ENCODE measurements around the gene SPANXN3. TPM values are rescaled to one million over a fixed set of nuclear protein-coding genes. Genes with fewer than 3 reads are reported as not detected.
"Not testable (repeated sequence)": the region's sequence is repeated elsewhere in the genome, so short reads cannot be mapped to it uniquely, and the experiment has no call there.

The SPANXN3 gene, protein sequence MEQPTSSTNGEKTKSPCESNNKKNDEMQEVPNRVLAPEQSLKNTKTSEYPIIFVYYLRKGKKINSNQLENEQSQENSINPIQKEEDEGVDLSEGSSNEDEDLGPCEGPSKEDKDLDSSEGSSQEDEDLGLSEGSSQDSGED
- total RNA-seq, result not detected

DNA sequence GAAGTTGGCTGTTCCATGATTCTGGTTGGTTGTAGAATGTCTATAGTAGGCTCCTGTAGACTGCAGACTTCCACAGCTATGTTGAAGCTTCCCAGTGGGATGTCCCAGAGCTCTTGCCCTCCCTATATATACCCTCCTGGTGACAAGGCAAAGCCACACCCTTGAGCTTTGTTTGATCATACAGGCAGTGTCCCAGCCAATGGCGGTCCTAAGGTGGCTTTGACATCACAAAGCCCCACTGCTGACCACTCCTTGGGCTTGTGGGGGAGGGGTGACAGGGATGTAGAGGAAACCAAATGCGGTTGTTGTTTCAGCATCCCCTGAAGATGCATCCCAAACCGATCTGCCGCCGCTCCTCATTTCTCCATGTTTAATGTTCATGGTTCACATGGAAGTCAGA, at the start of gene SPANXN3:
Gene SPANXN3, minus strand, starts transcription at position 101 of the 400 bp plus-strand sequence. Its CDS starts 84 bp downstream, at position 17.
- H3K9me3 ChIP-seq; H3K36me3 ChIP-seq; H3K27ac ChIP-seq; intact Hi-C loops (cut with DNase I); H3K27me3 ChIP-seq; H3K4me1 ChIP-seq; H3K4me3 ChIP-seq (replicated peaks in 1 of 3); DNase-seq: not testable (repeated sequence)
- 96% methylated on average over 3 of the region's 5 CpGs; no CpG with 5 or more reads in 1 of the 2 donors for WGBS, 2 donors

GRCh38 chrX:143536176-143536575, 18.9 kb upstream of the SPANXN3 start:
- WGBS, 2 donors, result 59 to 82% methylated on average over 2 to 3 of the region's 3 CpGs
- Histone ChIP-seq H3K27me3 (no peaks in the 10 kb centered on the region), H3K9me3 (no peaks in the 10 kb centered on the region), H3K4me1 (no peaks in the 10 kb centered on the region), H3K4me3 (replicated peaks in 1 of 3) (no peak overlapping the region), H3K27ac (no peak overlapping the region), H3K36me3 (no peaks in the 10 kb centered on the region)
- intact Hi-C loops (cut with DNase I), result no loop called here
- TF ChIP-seq POLR2A (IDR thresholded peaks at IDR 0.05), result no peak
- TF ChIP-seq CTCF (IDR thresholded peaks at IDR 0.05), result no peak
- DNase-seq, result peak; percentile 1 to 9

DNA sequence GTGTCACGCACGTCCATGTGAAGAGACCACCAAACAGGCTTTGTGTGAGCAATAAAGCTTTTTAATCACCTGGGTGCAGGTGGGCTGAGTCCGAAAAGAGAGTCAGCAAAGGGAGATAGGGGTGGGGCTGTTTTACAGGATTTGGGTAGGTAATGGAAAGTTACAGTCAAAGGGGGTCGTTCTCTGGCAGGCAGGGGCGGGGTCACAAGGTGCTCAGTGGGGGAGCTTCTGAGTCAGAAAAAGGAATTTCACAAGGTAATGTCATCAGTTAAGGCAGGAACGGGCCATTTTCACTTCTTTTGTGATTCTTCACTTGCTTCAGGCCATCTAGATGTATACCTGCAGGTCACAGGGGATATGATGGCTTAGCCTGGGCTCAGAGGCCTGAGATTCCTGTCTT, 15.1 kb downstream of the SPANXN3 start:
- H3K27me3 ChIP-seq; H3K27ac ChIP-seq; H3K36me3 ChIP-seq; DNase-seq; H3K4me3 ChIP-seq (replicated peaks in 1 of 3); H3K9me3 ChIP-seq; H3K4me1 ChIP-seq; intact Hi-C loops (cut with DNase I): not testable (repeated sequence)
- WGBS, 2 donors, result 68 to 73% methylated on average over 6 of the region's 6 CpGs

DNA sequence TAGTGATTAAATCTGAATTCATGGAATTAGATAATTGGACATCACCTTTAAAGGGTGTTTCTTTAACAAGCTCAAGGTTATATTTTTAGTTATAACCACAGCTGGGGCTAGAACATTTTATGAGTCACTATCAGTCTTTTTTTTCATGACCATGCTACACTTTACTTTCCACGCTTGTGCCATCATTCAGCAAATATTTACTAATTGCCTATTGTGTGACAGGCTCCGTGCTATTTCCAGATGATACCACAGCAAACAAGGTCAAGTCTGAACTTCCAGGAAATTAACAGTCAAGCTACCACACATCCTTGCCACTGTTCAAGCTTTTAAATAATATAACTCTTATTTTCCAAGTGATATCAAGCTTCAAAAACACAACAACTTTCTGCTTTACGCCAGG, 16.5 kb downstream of the SPANXN3 start:
- Histone ChIP-seq H3K36me3 (no peaks in the 10 kb centered on the region), H3K27ac (no peak overlapping the region), H3K4me3 (replicated peaks in 1 of 3) (no peak overlapping the region), H3K9me3 (no peaks in the 10 kb centered on the region), H3K4me1 (no peaks in the 10 kb centered on the region), H3K27me3 (no peaks in the 10 kb centered on the region)
- WGBS, 2 donors, result 71 to 81% methylated on average over 3 of the region's 3 CpGs
- DNase-seq, result no peak
- TF ChIP-seq POLR2A (IDR thresholded peaks at IDR 0.05) (no peak), CTCF (IDR thresholded peaks at IDR 0.05) (no peak)
- intact Hi-C loops (cut with DNase I), result no loop called here

- WGBS, 2 donors, result 83 to 88% methylated on average over 8 of the region's 8 CpGs
Observed at GRCh38 chrX:143486105-143486504, 31.2 kb downstream of the SPANXN3 start.

DNA sequence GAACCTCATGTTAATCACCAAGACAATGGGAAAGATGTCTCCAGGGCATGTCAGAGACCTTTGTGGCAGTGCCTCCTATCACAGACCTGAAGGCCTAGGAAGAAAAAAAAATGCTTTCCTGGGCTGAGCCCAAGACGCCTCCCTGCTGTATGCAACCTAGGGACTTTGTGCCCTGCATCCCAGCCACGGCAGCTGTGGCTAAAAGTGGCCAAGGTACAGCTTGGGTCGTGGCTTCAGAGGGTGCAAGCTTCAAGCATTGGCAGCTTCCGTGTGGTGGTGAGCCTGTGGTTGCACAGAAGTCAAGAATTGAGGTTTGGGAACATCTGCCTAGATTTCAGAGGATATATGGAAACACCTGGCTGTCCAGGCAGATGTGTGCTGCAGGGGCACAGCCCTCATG, 40.5 kb downstream of the SPANXN3 start:
- Histone ChIP-seq H3K36me3 (no peaks in the 10 kb centered on the region), H3K4me3 (replicated peaks in 1 of 3) (no peak overlapping the region), H3K27ac (no peak overlapping the region), H3K9me3 (no peaks in the 10 kb centered on the region), H3K4me1 (no peaks in the 10 kb centered on the region), H3K27me3 (no peaks in the 10 kb centered on the region)
- WGBS, 2 donors, result 67 to 90% methylated on average over 2 to 4 of the region's 4 CpGs
- no peak for TF ChIP-seq POLR2A (IDR thresholded peaks at IDR 0.05)
- TF ChIP-seq CTCF (IDR thresholded peaks at IDR 0.05), result no peak
- no peak for DNase-seq
- intact Hi-C loops (cut with DNase I), result no loop called here

More at GRCh38 chrX:143486105-143486504, 31.2 kb downstream of the SPANXN3 start:
- intact Hi-C loops (cut with DNase I), result no loop called here
- Histone ChIP-seq H3K4me1 (no peaks in the 10 kb centered on the region), H3K9me3 (no peaks in the 10 kb centered on the region), H3K36me3 (no peaks in the 10 kb centered on the region), H3K27ac (no peak overlapping the region), H3K4me3 (replicated peaks in 1 of 3) (no peak overlapping the region), H3K27me3 (no peaks in the 10 kb centered on the region)
- no peak for DNase-seq
- no peak for TF ChIP-seq POLR2A (IDR thresholded peaks at IDR 0.05)
- no peak for TF ChIP-seq CTCF (IDR thresholded peaks at IDR 0.05)

Data from thyroid gland (tissue), 4 donors.